GM12892 (cell line): Measurements from ENCODE around the gene SH3D21.

Source experiments
- POLR2A ChIP-seq: IDR thresholded peaks from 2 replicates; pipeline ENCODE4 v1.6.1; 2011; ENCODE audit warnings: low read depth, low read length, control low read depth
- POLR2AphosphoS5 ChIP-seq: IDR thresholded peaks from 2 replicates; pipeline ENCODE4 v1.6.1; 2011; ENCODE audit warnings: low read depth, low read length, control low read depth

- TF ChIP-seq POLR2AphosphoS5 (no peak), POLR2A (no peak)
These were observed 52.4 kb downstream of the SH3D21 start for GRCh38 chr1:36358514-36359084.
